ENCODE results near the gene SLC24A3. TPM values are rescaled to one million over a fixed set of nuclear protein-coding genes. Genes with fewer than 3 reads are reported as not detected.

The SLC24A3 gene
- total and polyA plus RNA-seq, 2 donors from 2014 or later = 0.86 to 5.2 TPM

DNA sequence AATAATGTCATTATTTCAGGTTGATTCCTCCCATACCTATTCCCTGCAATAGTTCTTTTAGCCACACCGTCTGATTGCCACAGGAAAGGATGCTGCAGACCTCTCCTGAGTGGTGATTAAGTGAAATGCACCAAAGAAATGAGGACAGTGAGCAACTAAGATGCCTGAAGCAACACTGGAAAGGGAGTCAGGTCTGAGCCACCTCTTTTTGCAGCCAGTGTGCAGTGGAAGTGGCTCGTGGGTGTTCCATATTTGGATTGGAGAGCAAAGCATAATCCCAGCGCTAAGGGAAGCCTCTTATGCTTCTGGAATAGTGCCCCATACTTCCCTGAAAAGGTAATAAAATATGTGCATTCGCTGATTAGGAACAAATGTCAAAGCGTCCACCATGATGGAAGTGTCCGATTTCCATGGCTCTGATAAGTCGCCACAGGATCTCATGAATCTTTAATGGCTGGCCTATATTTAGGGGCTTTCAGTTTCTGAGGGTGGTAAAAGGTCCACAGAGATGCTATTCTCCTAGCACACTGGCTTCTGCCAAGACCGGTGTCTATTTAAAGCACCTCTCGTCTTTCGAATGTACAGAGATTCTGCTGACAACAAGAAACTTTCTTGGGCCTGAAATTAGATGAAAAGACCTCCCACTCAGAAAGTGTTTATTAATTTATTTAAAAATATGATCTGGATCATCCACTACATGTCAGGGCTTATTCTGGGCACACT, 253.9 kb downstream of the SLC24A3 start:
- TF ChIP-seq, protein P1, sequence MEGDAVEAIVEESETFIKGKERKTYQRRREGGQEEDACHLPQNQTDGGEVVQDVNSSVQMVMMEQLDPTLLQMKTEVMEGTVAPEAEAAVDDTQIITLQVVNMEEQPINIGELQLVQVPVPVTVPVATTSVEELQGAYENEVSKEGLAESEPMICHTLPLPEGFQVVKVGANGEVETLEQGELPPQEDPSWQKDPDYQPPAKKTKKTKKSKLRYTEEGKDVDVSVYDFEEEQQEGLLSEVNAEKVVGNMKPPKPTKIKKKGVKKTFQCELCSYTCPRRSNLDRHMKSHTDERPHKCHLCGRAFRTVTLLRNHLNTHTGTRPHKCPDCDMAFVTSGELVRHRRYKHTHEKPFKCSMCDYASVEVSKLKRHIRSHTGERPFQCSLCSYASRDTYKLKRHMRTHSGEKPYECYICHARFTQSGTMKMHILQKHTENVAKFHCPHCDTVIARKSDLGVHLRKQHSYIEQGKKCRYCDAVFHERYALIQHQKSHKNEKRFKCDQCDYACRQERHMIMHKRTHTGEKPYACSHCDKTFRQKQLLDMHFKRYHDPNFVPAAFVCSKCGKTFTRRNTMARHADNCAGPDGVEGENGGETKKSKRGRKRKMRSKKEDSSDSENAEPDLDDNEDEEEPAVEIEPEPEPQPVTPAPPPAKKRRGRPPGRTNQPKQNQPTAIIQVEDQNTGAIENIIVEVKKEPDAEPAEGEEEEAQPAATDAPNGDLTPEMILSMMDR (IDR thresholded peaks at IDR 0.05; ENCODE audit: borderline replicate concordance, extremely low read depth, insufficient read depth) = no peak
- no peak overlapping the region for H3K9ac ChIP-seq (ENCODE audit: low read length in 3 of 3)
- no peak overlapping the region for H3K27ac ChIP-seq (ENCODE audit: low read depth in 2 of 2, low read length in 2 of 2)
- DNase-seq (peak in 1 of 5 donors; percentile 3), FAIRE-seq (no peak)
- no peaks in the 10 kb centered on the region for H3K4me1 ChIP-seq (ENCODE audit: control insufficient read depth in 2 of 3, insufficient read depth in 2 of 3, low read depth in 1 of 3, low read length in 3 of 3)
- H3K4me3 ChIP-seq (ENCODE audit: low read length in 3 of 3) = no peak overlapping the region
- H3K9me3 ChIP-seq (ENCODE audit: control insufficient read depth in 2 of 3, insufficient read depth in 1 of 3, low read length in 3 of 3) = no peaks in the 10 kb centered on the region
- no peaks in the 10 kb centered on the region for H3K36me3 ChIP-seq (ENCODE audit: control insufficient read depth in 2 of 3, insufficient read depth in 3 of 3, low read length in 3 of 3)
- H3K27me3 ChIP-seq (ENCODE audit: control insufficient read depth, insufficient read depth, low read length) = no peaks in the 10 kb centered on the region
- intact Hi-C loops (cut with DNase I) = no loop called here

DNA sequence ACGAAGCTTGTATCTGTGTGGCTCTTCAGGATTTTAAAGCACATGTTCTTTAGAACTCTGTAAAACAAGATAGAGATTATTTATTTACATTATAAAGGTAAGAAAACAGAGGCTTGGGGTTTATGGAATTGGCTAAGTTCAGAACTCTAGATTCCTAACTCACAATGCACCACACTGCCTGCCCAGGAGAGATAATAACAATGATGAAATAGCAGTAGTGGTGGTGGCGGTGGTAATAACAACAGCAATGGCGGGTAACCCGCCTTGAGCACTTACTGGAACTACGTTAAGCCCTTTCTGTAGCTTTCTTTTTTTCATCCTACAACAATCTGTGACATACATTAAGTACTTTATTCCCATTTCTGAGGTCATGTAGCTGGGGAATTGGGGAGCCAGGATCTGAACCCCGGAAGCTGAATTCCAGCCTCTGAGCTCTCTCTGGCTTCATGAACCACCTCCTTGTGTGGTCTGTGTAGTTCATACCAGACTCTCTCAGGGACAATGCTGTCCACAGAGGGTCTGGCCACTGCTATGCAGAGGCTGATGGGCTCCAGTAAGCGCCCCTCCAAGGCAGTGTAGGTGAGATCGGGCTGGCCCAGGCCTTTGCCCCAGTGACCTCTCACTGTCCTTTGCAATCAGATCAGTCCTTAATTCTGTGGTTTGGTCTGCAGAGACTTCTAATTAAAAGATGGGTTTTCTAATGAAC, 260.9 kb downstream of the SLC24A3 start:
- H3K4me1 ChIP-seq (ENCODE audit: control insufficient read depth in 2 of 3, insufficient read depth in 2 of 3, low read depth in 1 of 3, low read length in 3 of 3) = no peaks in the 10 kb centered on the region
- no peak for DNase-seq
- intact Hi-C loops (cut with DNase I) = no loop called here
- no peak for FAIRE-seq
- H3K27ac ChIP-seq (ENCODE audit: low read depth in 2 of 2, low read length in 2 of 2) = no peak overlapping the region
- no peaks in the 10 kb centered on the region for H3K9me3 ChIP-seq (ENCODE audit: control insufficient read depth in 2 of 3, insufficient read depth in 1 of 3, low read length in 3 of 3)
- H3K9ac ChIP-seq (ENCODE audit: low read length in 3 of 3) = no peak overlapping the region
- TF ChIP-seq, protein P1 (IDR thresholded peaks at IDR 0.05; ENCODE audit: borderline replicate concordance, extremely low read depth, insufficient read depth) = no peak
- H3K36me3 ChIP-seq (ENCODE audit: control insufficient read depth in 2 of 3, insufficient read depth in 3 of 3, low read length in 3 of 3) = no peaks in the 10 kb centered on the region
- no peak overlapping the region for H3K4me3 ChIP-seq (ENCODE audit: low read length in 3 of 3)
- H3K27me3 ChIP-seq (ENCODE audit: control insufficient read depth, insufficient read depth, low read length) = no peaks in the 10 kb centered on the region

DNA sequence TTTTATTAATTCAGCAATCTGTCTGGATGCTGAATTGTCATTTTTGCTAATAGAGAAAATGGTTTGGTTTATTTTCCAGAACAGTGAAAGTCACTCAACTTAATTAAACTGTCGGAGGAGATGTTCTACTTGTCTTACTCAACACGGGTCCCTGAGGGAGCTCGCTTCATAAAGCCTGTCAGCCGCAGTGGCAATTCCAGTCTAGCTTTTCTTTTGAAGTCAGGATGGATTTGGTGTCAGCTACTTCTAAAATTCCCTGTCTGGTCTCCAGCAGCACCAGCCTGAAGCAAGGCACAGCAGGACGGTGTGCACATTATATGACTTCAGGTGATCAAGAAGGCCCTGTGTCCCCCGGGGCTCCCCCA, 261.5 kb downstream of the SLC24A3 start:
- H3K4me3 ChIP-seq (ENCODE audit: low read length in 3 of 3) = no peak overlapping the region
- DNase-seq = peak in 4 of 5 donors; percentile 42 to 82 (median 73)
- intact Hi-C loops (cut with DNase I) = no loop called here
- H3K9me3 ChIP-seq (ENCODE audit: control insufficient read depth in 2 of 3, insufficient read depth in 1 of 3, low read length in 3 of 3) = no peaks in the 10 kb centered on the region
- TF ChIP-seq, protein P1 (IDR thresholded peaks at IDR 0.05; ENCODE audit: borderline replicate concordance, extremely low read depth, insufficient read depth) = no peak
- no peak overlapping the region for H3K27ac ChIP-seq (ENCODE audit: low read depth in 2 of 2, low read length in 2 of 2)
- no peaks in the 10 kb centered on the region for H3K27me3 ChIP-seq (ENCODE audit: control insufficient read depth, insufficient read depth, low read length)
- FAIRE-seq = no peak
- H3K9ac ChIP-seq (ENCODE audit: low read length in 3 of 3) = no peak overlapping the region
- H3K36me3 ChIP-seq (ENCODE audit: control insufficient read depth in 2 of 3, insufficient read depth in 3 of 3, low read length in 3 of 3) = no peaks in the 10 kb centered on the region
- H3K4me1 ChIP-seq (ENCODE audit: control insufficient read depth in 2 of 3, insufficient read depth in 2 of 3, low read depth in 1 of 3, low read length in 3 of 3) = no peaks in the 10 kb centered on the region

Measured in kidney (tissue), 14 donors.